Peyer's patch (tissue), 4 donors: ENCODE results near the gene LYL1. TPM values are rescaled to one million over a fixed set of nuclear protein-coding genes. Genes with fewer than 3 reads are reported as not detected.

Experiments used
- DNase-seq, 3 donors: peaks; one replicate each; pipeline ENCODE4 v3.0.0-alpha.2; 2017 to 2019
- H3K27ac ChIP-seq, 4 donors: fragments of 200-600 bp; sonication (generic); one replicate each; pipeline ENCODE4 v1.5.1; 2016 to 2019
- H3K27me3 ChIP-seq, 2 donors: fragments of 200-600 bp; sonication (generic); one replicate each; pipeline ENCODE4 v1.5.1; 2019
- H3K36me3 ChIP-seq, 3 donors: fragments of 200-600 bp; sonication (generic); one replicate each; pipeline ENCODE4 v1.5.1; 2016 to 2019
- H3K4me1 ChIP-seq, 4 donors: fragments of 200-600 bp; sonication (generic); one replicate each; pipeline ENCODE4 v1.5.1; 2016 to 2019
- H3K4me3 ChIP-seq, 4 donors: fragments of 200-600 bp; sonication (generic); 1 replicate in 3 of 4; 2 replicates in 1 of 4; pipeline ENCODE4 v1.5.1; 2016 to 2019; ENCODE audit warnings: mild to moderate bottlenecking in 1 of 4
- H3K9me3 ChIP-seq, 4 donors: fragments of 200-600 bp; sonication (generic); one replicate each; pipeline ENCODE4 v1.5.1; 2016 to 2019; ENCODE audit warnings: mild to moderate bottlenecking in 1 of 4
- POLR2A ChIP-seq, 2 donors: fragments of 450-650 bp; IDR thresholded peaks; one replicate each; pipeline ENCODE4 v1.5.1; 2017; ENCODE audit warnings: antibody characterized with exemption in 2 of 2, mild to moderate bottlenecking in 2 of 2, moderate library complexity in 2 of 2
- total RNA-seq, 4 donors: library from RNA; depleted of rRNA; stranded (reverse); fragments of >200 nt; gene quantifications; one replicate each; pipeline ENCODE4 v1.1.0, GENCODE V29; 2016
- TF ChIP-seq, protein P1 (sequence below), 6 experiments: fragments of 450-650 bp in 4 of 6; fragments of 200-600 bp in 2 of 6; sonication (generic) in 1 of 6; IDR thresholded peaks; one replicate each; pipeline ENCODE4 v1.5.1; 2017 to 2019; ENCODE audit warnings: antibody characterized with exemption in 6 of 6, mild to moderate bottlenecking in 3 of 6, moderate library complexity in 1 of 6

The LYL1 gene
- total RNA-seq, 4 donors from 2014 or later = 1.2 to 21.5 (median 4.9) TPM

GRCh38 chr19:13104848-13105711, 2.4 kb upstream of the LYL1 start:
- H3K27me3 ChIP-seq = no peaks in the 10 kb centered on the region
- peak overlapping the region; percentile 31 to 51 (median 35) for H3K4me3 ChIP-seq
- H3K36me3 ChIP-seq = peaks cover 0 to 11% (median 0%) of the 10 kb centered on the region in 3 donors
- no peak for TF ChIP-seq POLR2A (IDR thresholded peaks at IDR 0.05)
- DNase-seq = peak; percentile 53 to 79 (median 66)
- H3K4me1 ChIP-seq = peaks cover 3 to 35% (median 19%) of the 10 kb centered on the region in 4 donors
- H3K27ac ChIP-seq = peak overlapping the region; percentile 65 to 92 (median 72)
- no peaks in the 10 kb centered on the region for H3K9me3 ChIP-seq

GRCh38 chr19:13104360-13104847, 1.7 kb upstream of the LYL1 start:
- peak overlapping the region; percentile 31 to 51 (median 35) for H3K4me3 ChIP-seq
- DNase-seq = peak; percentile 67 to 95 (median 94)
- TF ChIP-seq POLR2A (IDR thresholded peaks at IDR 0.05) = no peak
- TF ChIP-seq, protein P1, sequence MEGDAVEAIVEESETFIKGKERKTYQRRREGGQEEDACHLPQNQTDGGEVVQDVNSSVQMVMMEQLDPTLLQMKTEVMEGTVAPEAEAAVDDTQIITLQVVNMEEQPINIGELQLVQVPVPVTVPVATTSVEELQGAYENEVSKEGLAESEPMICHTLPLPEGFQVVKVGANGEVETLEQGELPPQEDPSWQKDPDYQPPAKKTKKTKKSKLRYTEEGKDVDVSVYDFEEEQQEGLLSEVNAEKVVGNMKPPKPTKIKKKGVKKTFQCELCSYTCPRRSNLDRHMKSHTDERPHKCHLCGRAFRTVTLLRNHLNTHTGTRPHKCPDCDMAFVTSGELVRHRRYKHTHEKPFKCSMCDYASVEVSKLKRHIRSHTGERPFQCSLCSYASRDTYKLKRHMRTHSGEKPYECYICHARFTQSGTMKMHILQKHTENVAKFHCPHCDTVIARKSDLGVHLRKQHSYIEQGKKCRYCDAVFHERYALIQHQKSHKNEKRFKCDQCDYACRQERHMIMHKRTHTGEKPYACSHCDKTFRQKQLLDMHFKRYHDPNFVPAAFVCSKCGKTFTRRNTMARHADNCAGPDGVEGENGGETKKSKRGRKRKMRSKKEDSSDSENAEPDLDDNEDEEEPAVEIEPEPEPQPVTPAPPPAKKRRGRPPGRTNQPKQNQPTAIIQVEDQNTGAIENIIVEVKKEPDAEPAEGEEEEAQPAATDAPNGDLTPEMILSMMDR (IDR thresholded peaks at IDR 0.05) = peak; percentile 47 to 99 (median 70)
- no peaks in the 10 kb centered on the region for H3K27me3 ChIP-seq
- H3K36me3 ChIP-seq = peaks cover 0 to 4% (median 0%) of the 10 kb centered on the region in 3 donors
- peaks cover 3 to 38% (median 22%) of the 10 kb centered on the region in 4 donors for H3K4me1 ChIP-seq
- H3K9me3 ChIP-seq = no peaks in the 10 kb centered on the region
- H3K27ac ChIP-seq = peak overlapping the region; percentile 65 to 92 (median 72)

DNA sequence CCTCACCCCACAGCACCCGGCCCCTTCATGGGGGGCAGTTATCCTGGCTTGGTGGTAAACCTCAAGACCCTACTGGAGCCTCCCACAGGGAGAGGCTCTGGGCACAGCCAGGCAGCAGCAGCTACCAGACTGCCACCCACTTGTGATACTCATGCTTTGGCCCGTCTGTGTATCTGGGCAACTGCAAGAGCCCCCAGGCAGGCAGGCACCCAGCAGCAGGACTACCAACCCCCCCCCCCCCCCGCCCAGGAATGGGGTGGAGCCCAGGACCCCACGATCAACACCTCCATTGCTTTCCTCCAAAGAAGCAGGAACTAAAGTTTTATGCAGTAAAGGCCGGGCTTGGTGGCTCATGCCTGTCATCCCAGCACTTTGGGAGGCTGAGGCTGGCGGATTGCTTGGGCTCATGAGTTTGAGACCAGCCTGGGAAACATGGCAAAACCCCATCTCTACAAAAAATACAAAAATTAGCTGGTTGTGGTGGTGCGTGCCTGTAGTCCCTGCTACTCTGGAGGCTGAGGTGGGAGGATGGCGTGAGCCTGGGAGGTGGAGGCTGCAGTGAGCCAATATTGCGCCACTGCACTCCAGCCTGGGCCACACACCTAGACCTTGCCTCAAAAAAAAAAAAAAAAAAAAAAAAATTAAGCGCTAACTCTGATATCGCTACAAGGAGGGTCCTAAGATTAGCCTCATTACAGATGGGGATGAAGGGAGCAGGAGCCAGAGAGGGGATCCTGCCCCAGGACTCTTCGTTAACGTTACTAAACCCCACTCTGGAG, 1.1 kb upstream of the LYL1 start:
- peak overlapping the region; percentile 65 to 92 (median 73) for H3K27ac ChIP-seq
- TF ChIP-seq, protein P1 (IDR thresholded peaks at IDR 0.05) = no peak
- no peak for TF ChIP-seq POLR2A (IDR thresholded peaks at IDR 0.05)
- DNase-seq = no peak
- no peaks in the 10 kb centered on the region for H3K36me3 ChIP-seq
- H3K27me3 ChIP-seq = no peaks in the 10 kb centered on the region
- H3K4me3 ChIP-seq = peak overlapping the region; percentile 31 to 66 (median 46)
- H3K9me3 ChIP-seq = no peaks in the 10 kb centered on the region
- H3K4me1 ChIP-seq = peaks cover 3 to 44% (median 24%) of the 10 kb centered on the region in 4 donors

DNA sequence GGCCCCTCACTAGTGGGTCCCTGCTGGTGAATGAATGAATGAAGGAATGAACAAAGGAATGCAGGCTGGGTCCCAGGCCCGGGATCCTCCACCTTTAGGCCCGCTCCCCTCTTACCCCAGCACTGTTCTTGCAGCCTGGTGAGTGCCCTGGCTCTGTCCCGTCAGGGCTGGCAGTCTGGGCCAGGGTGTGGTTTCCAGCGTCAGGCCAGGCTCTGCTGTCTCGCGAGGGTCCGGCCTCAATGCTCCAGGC, 317 bp downstream of the LYL1 start:
- H3K27ac ChIP-seq = peak overlapping the region; percentile 65 to 92 (median 73)
- H3K27me3 ChIP-seq = no peaks in the 10 kb centered on the region
- peaks cover 3 to 58% (median 31%) of the 10 kb centered on the region in 4 donors for H3K4me1 ChIP-seq
- DNase-seq = no peak
- no peaks in the 10 kb centered on the region for H3K36me3 ChIP-seq
- peak overlapping the region; percentile 47 to 66 (median 54) for H3K4me3 ChIP-seq
- no peaks in the 10 kb centered on the region for H3K9me3 ChIP-seq
- TF ChIP-seq POLR2A (IDR thresholded peaks at IDR 0.05) = no peak
- TF ChIP-seq, protein P1 (IDR thresholded peaks at IDR 0.05) = no peak

DNA sequence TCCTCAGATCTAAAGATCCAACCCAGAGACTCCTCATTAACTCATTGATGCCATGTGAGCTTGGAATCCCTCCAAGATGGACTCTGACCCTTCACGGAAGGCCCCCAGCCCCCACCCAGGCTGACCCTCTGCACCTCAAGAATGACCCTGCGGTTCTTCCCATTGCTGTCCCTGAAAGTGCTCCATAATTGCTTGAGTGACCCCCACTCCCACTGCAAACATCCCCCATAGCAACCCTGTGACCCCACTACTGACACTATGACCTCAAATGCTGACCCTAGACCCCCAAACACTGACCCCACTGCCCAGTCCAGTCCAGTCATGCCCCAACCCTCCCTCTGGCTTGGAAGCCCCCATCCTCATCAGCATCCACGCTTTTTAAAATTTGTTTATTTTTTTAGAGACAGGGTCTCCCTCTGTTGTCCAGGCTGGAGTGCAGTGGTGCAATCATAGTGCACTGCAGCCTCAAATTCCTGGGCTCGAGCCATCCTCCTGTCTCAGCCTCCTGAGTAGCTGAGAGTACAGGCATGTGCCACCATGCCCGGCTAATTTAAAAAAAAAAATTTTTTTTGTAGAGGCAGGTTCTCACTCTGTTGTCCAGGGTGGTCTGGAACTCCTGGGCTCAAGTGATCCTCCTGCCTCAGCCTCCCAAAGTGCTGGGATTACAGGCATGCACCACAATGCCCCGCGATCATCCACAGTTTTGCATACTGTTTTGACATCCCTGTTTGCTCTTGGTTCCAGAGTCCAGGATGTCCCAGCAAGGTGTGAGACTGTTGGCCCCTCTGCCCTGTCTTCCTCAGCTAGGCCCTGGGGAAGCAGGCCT, 855 bp downstream of the LYL1 start:
- Histone ChIP-seq H3K36me3 (no peaks in the 10 kb centered on the region), H3K9me3 (no peaks in the 10 kb centered on the region), H3K27me3 (no peaks in the 10 kb centered on the region), H3K27ac (peak overlapping the region; percentile 65 to 92 (median 80)), H3K4me1 (peaks cover 3 to 58% (median 32%) of the 10 kb centered on the region in 4 donors), H3K4me3 (peak overlapping the region; percentile 47 to 66 (median 54))
- no peak for DNase-seq
- TF ChIP-seq POLR2A (IDR thresholded peaks at IDR 0.05) = no peak
- TF ChIP-seq, protein P1 (IDR thresholded peaks at IDR 0.05) = no peak
